Neuron (in vitro differentiated cells): ENCODE data around the gene EIF4G1.
A peak's percentile ranks its signal among the peaks of the same experiment; 100 is the strongest.
"Not testable (repeated sequence)": the region's sequence is repeated elsewhere in the genome, so short reads cannot be mapped to it uniquely, and the experiment has no call there.

Experiments
- H2AFZ ChIP-seq: one replicate; pipeline ENCODE4 v1.6.1; 2013; ENCODE audit warnings: low read depth, mild to moderate bottlenecking, inconsistent platforms, low read length, moderate library complexity
- H3K27me3 ChIP-seq: one replicate; pipeline ENCODE4 v1.6.1; 2013; ENCODE audit warnings: low read length; ENCODE audit not compliant: insufficient read depth
- H3K36me3 ChIP-seq: one replicate; pipeline ENCODE4 v1.6.1; 2013; ENCODE audit warnings: low read length; ENCODE audit not compliant: insufficient read depth
- H3K4me1 ChIP-seq: one replicate; pipeline ENCODE4 v1.6.1; 2013; ENCODE audit warnings: low read length; ENCODE audit not compliant: insufficient read depth
- H3K4me3 ChIP-seq: 2 replicates; pipeline ENCODE4 v1.5.1; 2013; ENCODE audit warnings: mild to moderate bottlenecking, low read length, moderate library complexity
- H3K9me3 ChIP-seq: one replicate; pipeline ENCODE4 v1.6.1; 2013; ENCODE audit warnings: low read length

The EIF4G1 gene

GRCh38 chr3:184314363-184314699 is at the start of gene EIF4G1:
TSS of gene EIF4G1 (plus strand) at chr3:184314606. CDS start at chr3:184315797, 1,191 bp downstream.
- Histone ChIP-seq H3K36me3 (peaks cover 31% of the 10 kb centered on the region), H3K27me3 (no peaks in the 10 kb centered on the region), H3K4me1 (peaks cover 20% of the 10 kb centered on the region), H3K4me3 (peak within 1 kb of the TSS; percentile 67), H2AFZ (no peak within 1 kb of the TSS), H3K9me3 (no peaks in the 10 kb centered on the region)

- H3K9me3 ChIP-seq, H3K4me3 ChIP-seq, H3K4me1 ChIP-seq, H3K36me3 ChIP-seq, H2AFZ ChIP-seq: not testable (repeated sequence)
- H3K27me3 ChIP-seq = peaks cover 11% of the 10 kb centered on the region
Measured at GRCh38 chr3:184267249-184267648, 47.2 kb upstream of the EIF4G1 start.

- Histone ChIP-seq H3K9me3 (peaks cover 3% of the 10 kb centered on the region), H3K36me3 (no peaks in the 10 kb centered on the region), H3K4me3 (no peak overlapping the region), H2AFZ (no peak overlapping the region), H3K27me3 (peaks cover 36% of the 10 kb centered on the region), H3K4me1 (no peaks in the 10 kb centered on the region)
Measured at GRCh38 chr3:184272269-184272668, 42.1 kb upstream of the EIF4G1 start.

GRCh38 chr3:184275381-184275701 is 39.1 kb upstream of the EIF4G1 start:
- H3K27me3 ChIP-seq = peaks cover 58% of the 10 kb centered on the region
- no peaks in the 10 kb centered on the region for H3K4me1 ChIP-seq
- no peak overlapping the region for H3K4me3 ChIP-seq

GRCh38 chr3:184275961-184276910 is 38.2 kb upstream of the EIF4G1 start, which contains the start of gene ECE2:
TSS of gene ECE2 (plus strand) at chr3:184276022. CDS start at chr3:184276154, 132 bp downstream.
- H3K9me3 ChIP-seq = peaks cover 3% of the 10 kb centered on the region
- H2AFZ ChIP-seq = no peak within 1 kb of the TSS
- no peaks in the 10 kb centered on the region for H3K4me1 ChIP-seq
- no peak within 1 kb of the TSS for H3K4me3 ChIP-seq
- no peaks in the 10 kb centered on the region for H3K36me3 ChIP-seq
- peaks cover 63% of the 10 kb centered on the region for H3K27me3 ChIP-seq

More at GRCh38 chr3:184275381-184275701, 39.1 kb upstream of the EIF4G1 start:
- peaks cover 3% of the 10 kb centered on the region for H3K9me3 ChIP-seq
- no peaks in the 10 kb centered on the region for H3K36me3 ChIP-seq
- H2AFZ ChIP-seq = no peak overlapping the region

- peaks cover 3% of the 10 kb centered on the region for H3K9me3 ChIP-seq
- H3K4me1 ChIP-seq = no peaks in the 10 kb centered on the region
- peaks cover 65% of the 10 kb centered on the region for H3K27me3 ChIP-seq
- H3K4me3 ChIP-seq = no peak overlapping the region
- H3K36me3 ChIP-seq = no peaks in the 10 kb centered on the region
- H2AFZ ChIP-seq = no peak overlapping the region
Measured at GRCh38 chr3:184277366-184277765, 37.0 kb upstream of the EIF4G1 start.

GRCh38 chr3:184282941-184283340 is 31.5 kb upstream of the EIF4G1 start:
- no peak overlapping the region for H3K4me3 ChIP-seq
- H3K36me3 ChIP-seq = no peaks in the 10 kb centered on the region
- peaks cover 27% of the 10 kb centered on the region for H3K27me3 ChIP-seq
- H3K4me1 ChIP-seq = peaks cover 2% of the 10 kb centered on the region
- no peak overlapping the region for H2AFZ ChIP-seq
- H3K9me3 ChIP-seq = no peaks in the 10 kb centered on the region

- Histone ChIP-seq H3K27me3 (peaks cover 20% of the 10 kb centered on the region), H2AFZ (no peak overlapping the region), H3K4me3 (no peak overlapping the region), H3K9me3 (no peaks in the 10 kb centered on the region), H3K36me3 (no peaks in the 10 kb centered on the region), H3K4me1 (peaks cover 2% of the 10 kb centered on the region)
Measured at GRCh38 chr3:184283681-184284080, 30.7 kb upstream of the EIF4G1 start.

- H3K9me3 ChIP-seq = no peaks in the 10 kb centered on the region
- H3K36me3 ChIP-seq = no peaks in the 10 kb centered on the region
- H3K27me3 ChIP-seq = peaks cover 16% of the 10 kb centered on the region
- peaks cover 2% of the 10 kb centered on the region for H3K4me1 ChIP-seq
- no peak overlapping the region for H2AFZ ChIP-seq
- no peak overlapping the region for H3K4me3 ChIP-seq
Measured at GRCh38 chr3:184284696-184285095, 29.7 kb upstream of the EIF4G1 start.

- Histone ChIP-seq H3K4me1 (peaks cover 2% of the 10 kb centered on the region), H3K9me3 (no peaks in the 10 kb centered on the region), H2AFZ (no peak overlapping the region), H3K36me3 (no peaks in the 10 kb centered on the region), H3K27me3 (peaks cover 28% of the 10 kb centered on the region), H3K4me3 (no peak overlapping the region)
Measured at GRCh38 chr3:184289426-184289938, 24.9 kb upstream of the EIF4G1 start.

GRCh38 chr3:184290331-184290730 is 24.1 kb upstream of the EIF4G1 start:
- H3K27me3 ChIP-seq = peaks cover 34% of the 10 kb centered on the region
- H3K9me3 ChIP-seq = no peaks in the 10 kb centered on the region
- no peak overlapping the region for H2AFZ ChIP-seq
- no peaks in the 10 kb centered on the region for H3K36me3 ChIP-seq
- H3K4me1 ChIP-seq = no peaks in the 10 kb centered on the region
- H3K4me3 ChIP-seq = no peak overlapping the region

GRCh38 chr3:184291044-184291737 is 23.2 kb upstream of the EIF4G1 start:
- no peak overlapping the region for H2AFZ ChIP-seq
- H3K4me1 ChIP-seq = no peaks in the 10 kb centered on the region
- no peaks in the 10 kb centered on the region for H3K9me3 ChIP-seq
- H3K4me3 ChIP-seq = no peak overlapping the region
- peaks cover 34% of the 10 kb centered on the region for H3K27me3 ChIP-seq
- H3K36me3 ChIP-seq = no peaks in the 10 kb centered on the region

- no peaks in the 10 kb centered on the region for H3K36me3 ChIP-seq
- peaks cover 34% of the 10 kb centered on the region for H3K27me3 ChIP-seq
Measured at GRCh38 chr3:184291738-184292445, 22.5 kb upstream of the EIF4G1 start.

More at GRCh38 chr3:184291738-184292445, 22.5 kb upstream of the EIF4G1 start:
- Histone ChIP-seq H3K4me3 (no peak overlapping the region), H3K4me1 (no peaks in the 10 kb centered on the region), H2AFZ (no peak overlapping the region), H3K9me3 (no peaks in the 10 kb centered on the region)
